K562 (cell line): ENCODE measurements around the gene ACTL10. TPM values are rescaled to one million over a fixed set of nuclear protein-coding genes. Genes with fewer than 3 reads are reported as not detected.

Experiments
- ATAC-seq: fragments of 200-7000 bp; cut with Tn5 transposase; 3 replicates; pipeline ENCODE4 v1.9.1; 2020; ENCODE audit warnings: moderate library complexity
- BruUV-seq: library from RNA; stranded (reverse); fragments of 400-500 nt; replicated peaks from 2 replicates; lab custom pipeline; 2021; lab: Mats Ljungman, UMichigan
- CTCF ChIA-PET: fragments of 300-600 bp; formaldehyde crosslinking; extraction: SDS; loops from one replicate; lab custom pipeline; 2021; ENCODE audit warnings: low intra/inter-chr PET ratio; lab: Yijun Ruan, JAX
- POLR2A ChIA-PET: fragments of 300-600, 350-650 bp; sonication (Branson Sonifier 250); formaldehyde crosslinking; extraction: SDS; loops from one replicate; lab custom pipeline; 2021; ENCODE audit warnings: antibody characterized with exemption, inconsistent platforms; lab: Yijun Ruan, JAX
- DNase-seq, 4 experiments: peaks; one replicate each; pipeline versions ENCODE4 v3.0.0 to v3.0.0-alpha.2; 2011 to 2018; ENCODE audit warnings: low spot score in 3 of 4, mixed read lengths in 3 of 4; ENCODE audit errors: extremely low read depth in 1 of 4
- FAIRE-seq: peaks from 2 replicates; lab custom pipeline; 2011; peaks lifted over from hg19 to GRCh38; lab: Jason Lieb, UNC
- H2AFZ ChIP-seq: 2 replicates; pipeline ENCODE4 v1.6.0; 2011; ENCODE audit warnings: low read depth, low read length, control low read depth, inconsistent platforms
- H3K27ac ChIP-seq: fragments of 200-600 bp; 3 replicates; pipeline ENCODE4 v1.8.0; 2011; ENCODE audit warnings: low read depth, mild to moderate bottlenecking, control low read depth, inconsistent platforms, low read length, moderate library complexity, mixed read lengths; ENCODE audit errors: extremely low read depth
- H3K27me3 ChIP-seq, 2 experiments: fragments of 300-600 bp in 1 of 2; 2 replicates in 1 of 2; 3 replicates in 1 of 2; pipeline versions ENCODE4 v1.6.0 to v1.8.0; 2011; ENCODE audit warnings: inconsistent platforms in 2 of 2, low read length in 2 of 2, mild to moderate bottlenecking in 1 of 2, mixed read lengths in 1 of 2, moderate library complexity in 1 of 2; ENCODE audit not compliant: control insufficient read depth in 2 of 2, insufficient read depth in 2 of 2
- H3K36me3 ChIP-seq: fragments of 300-600 bp; 3 replicates; pipeline ENCODE4 v1.8.0; 2011; ENCODE audit warnings: mild to moderate bottlenecking, low read length, inconsistent platforms; ENCODE audit not compliant: control insufficient read depth, insufficient read depth
- H3K4me1 ChIP-seq, 2 experiments: fragments of 200-600 bp in 1 of 2; replicated peaks in 1 of 2; 2 replicates in 1 of 2; 3 replicates in 1 of 2; pipeline versions ENCODE4 v1.5.1 to v1.8.0; 2011; ENCODE audit warnings: inconsistent platforms in 2 of 2, low read length in 2 of 2, mild to moderate bottlenecking in 1 of 2, mixed read lengths in 1 of 2, moderate library complexity in 1 of 2; ENCODE audit not compliant: control insufficient read depth in 2 of 2, insufficient read depth in 2 of 2
- H3K4me2 ChIP-seq: 2 replicates; pipeline ENCODE4 v1.6.1; 2011; ENCODE audit warnings: low read length, control low read depth, inconsistent platforms, mixed read lengths; ENCODE audit not compliant: insufficient read depth
- H3K4me3 ChIP-seq: fragments of 200-600 bp; sonication (generic), shearing (Covaris generic); 2 replicates; pipeline ENCODE4 v1.5.1; 2016; ENCODE audit warnings: control low read depth, inconsistent platforms
- H3K79me2 ChIP-seq: fragments of 200-600 bp; 3 replicates; pipeline ENCODE4 v1.8.0; 2011; ENCODE audit warnings: low read length, inconsistent platforms; ENCODE audit not compliant: control insufficient read depth, insufficient read depth
- H3K9ac ChIP-seq, 2 experiments: 2 replicates each; pipeline versions ENCODE4 v1.6.0 to v1.6.1; 2011; ENCODE audit warnings: low read depth in 2 of 2, low read length in 2 of 2, control low read depth in 1 of 2, inconsistent platforms in 1 of 2, mild to moderate bottlenecking in 1 of 2, mixed read lengths in 1 of 2; ENCODE audit not compliant: insufficient read depth in 1 of 2
- H3K9me1 ChIP-seq: one replicate; pipeline ENCODE4 v1.6.0; 2011; ENCODE audit warnings: inconsistent platforms, mild to moderate bottlenecking, low read length, moderate library complexity; ENCODE audit not compliant: control insufficient read depth, insufficient read depth
- H3K9me3 ChIP-seq: replicated peaks from 2 replicates; pipeline ENCODE4 v1.5.1; 2011; ENCODE audit warnings: low read depth, low read length, inconsistent platforms; ENCODE audit not compliant: control insufficient read depth, insufficient read depth
- H4K20me1 ChIP-seq: replicated peaks from 2 replicates; pipeline ENCODE4 v1.6.1; 2011; ENCODE audit warnings: low read length, inconsistent platforms, mixed read lengths; ENCODE audit not compliant: control insufficient read depth, insufficient read depth
- E2F3 ChIP-seq: fragments of 250-450 bp; sonication (Bioruptor Pico); IDR thresholded peaks from 2 replicates; pipeline ENCODE4 v1.4.0; 2020; ENCODE audit warnings: mild to moderate bottlenecking
- ETV5 ChIP-seq: sonication (generic); formaldehyde crosslinking; IDR thresholded peaks from 2 replicates; pipeline ENCODE4 v1.4.0; 2020; ENCODE audit warnings: low read depth, mild to moderate bottlenecking, missing genetic modification reagents
- NCOA4 ChIP-seq: fragments of 450-650 bp; IDR thresholded peaks from 2 replicates; pipeline ENCODE4 v1.6.1; 2018; ENCODE audit warnings: mild to moderate bottlenecking; ENCODE audit not compliant: partially characterized antibody
- POLR2AphosphoS5 ChIP-seq: IDR thresholded peaks from 2 replicates; pipeline ENCODE4 v1.6.1; 2011; ENCODE audit warnings: mild to moderate bottlenecking, low read depth, low read length, moderate library complexity; ENCODE audit not compliant: control insufficient read depth, insufficient read depth
- SPI1 ChIP-seq: IDR thresholded peaks from 2 replicates; pipeline ENCODE4 v1.6.1; 2011; ENCODE audit warnings: low read depth, low read length, control low read depth, borderline replicate concordance
- TCF3 ChIP-seq: sonication (generic); formaldehyde crosslinking; IDR thresholded peaks from 2 replicates; pipeline ENCODE4 v1.4.0; 2020; ENCODE audit warnings: mild to moderate bottlenecking, missing genetic modification reagents
- TEAD1 ChIP-seq, 2 experiments: fragments of 450-650 bp in 1 of 2; sonication (generic) in 1 of 2; formaldehyde crosslinking; IDR thresholded peaks; 2 replicates each; pipeline versions ENCODE4 v1.4.0 to v1.8.0; 2020 to 2022; ENCODE audit warnings: mild to moderate bottlenecking in 2 of 2, missing genetic modification reagents in 1 of 2
- WHSC1 ChIP-seq: IDR thresholded peaks from one replicate; pipeline ENCODE4 v1.6.1; 2012; ENCODE audit warnings: low read length, control low read depth, inconsistent platforms
- ZBTB7A ChIP-seq: IDR thresholded peaks from 2 replicates; pipeline ENCODE4 v1.6.1; 2011; ENCODE audit warnings: low read depth, mild to moderate bottlenecking, low read length, moderate library complexity, borderline replicate concordance; ENCODE audit not compliant: control insufficient read depth
- ZNF263 ChIP-seq: sonication (generic); formaldehyde crosslinking; IDR thresholded peaks from 2 replicates; pipeline ENCODE4 v1.8.0; 2022; ENCODE audit warnings: mild to moderate bottlenecking, missing genetic modification reagents, borderline replicate concordance
- ZNF586 ChIP-seq: fragments of 450-650 bp; formaldehyde crosslinking; conservative IDR thresholded peaks from 2 replicates; pipeline ENCODE4 v1.4.0; 2020; ENCODE audit warnings: mild to moderate bottlenecking, moderate library complexity
- WGBS: fragments of 100-300 bp; shearing (Covaris generic); methylation state at CpG from one replicate; pipeline ENCODE4 v1.1.6; 2016; ENCODE audit warnings: low coverage, mixed read lengths; ENCODE audit not compliant: insufficient coverage; ENCODE audit errors: missing lambda C conversion rate; 5-methylcytosine and 5-hydroxymethylcytosine counted together
- in situ Hi-C: fragments of 300-500 bp; cut with MboI; formaldehyde crosslinking; loops from 4 replicates; pipeline ENCODE4 v1.15.0; 2018; ENCODE audit warnings: inconsistent platforms, mixed read lengths
- intact Hi-C: fragments of 100-400 bp; cut with micrococcal nuclease; formaldehyde crosslinking; loops from 2 replicates; pipeline ENCODE4 v1.14.2; 2022
- polyA plus RNA-seq, 8 experiments: library from polyadenylated mRNA; depleted of rRNA in 4 of 8; stranded (reverse) in 5 of 8; unstranded in 3 of 8; fragments of >200 nt; fragmentation: Nextera tagmentation in 2 of 8; fragmentation: Illumina TruSeq in 1 of 8; extraction: Ambion mirVana in 2 of 8; extraction: Trizol in 1 of 8; gene quantifications; 2 replicates each; pipeline versions ENCODE4 v1.2.1 to v1.2.3, GENCODE V29; 2011 to 2014; ENCODE audit warnings: inconsistent platforms in 1 of 8, missing spikeins in 1 of 8
- total RNA-seq, 7 experiments: library from RNA; depleted of rRNA in 6 of 7; stranded (reverse); fragments of >200 nt in 6 of 7; fragmentation: Illumina TruSeq in 2 of 7; extraction: Trizol in 2 of 7; gene quantifications; 2 replicates each; pipeline versions ENCODE4 v1.2.1 to v1.2.3, GENCODE V29; 2011 to 2021; ENCODE audit warnings: low replicate concordance in 1 of 7
- TF ChIP-seq, protein P1 (sequence below), 2 experiments: IDR thresholded peaks; 2 replicates each; pipeline ENCODE4 v1.6.1; 2012; ENCODE audit warnings: improper control_type of control experiment in 2 of 2, low read depth in 2 of 2, low read length in 2 of 2, borderline replicate concordance in 1 of 2
- TF ChIP-seq, protein P2 (sequence below): sonication (generic); formaldehyde crosslinking; IDR thresholded peaks from 2 replicates; pipeline ENCODE4 v1.8.0; 2022; ENCODE audit warnings: mild to moderate bottlenecking, missing genetic modification reagents
- TF ChIP-seq, protein P3 (sequence below), 2 experiments: IDR thresholded peaks; 2 replicates each; pipeline ENCODE4 v1.6.1; 2011; ENCODE audit warnings: borderline replicate concordance in 1 of 2, control low read depth in 1 of 2, low read depth in 1 of 2, low read length in 1 of 2, mild to moderate bottlenecking in 1 of 2, mixed read lengths in 1 of 2, moderate library complexity in 1 of 2; ENCODE audit not compliant: insufficient read depth in 1 of 2, insufficient read length in 1 of 2, poor library complexity in 1 of 2, severe bottlenecking in 1 of 2; ENCODE audit errors: extremely low read depth in 1 of 2

Gene ACTL10
- total and polyA plus RNA-seq, 9 of the 15 experiments (the other 6 are each of a cell fraction or from before 2014, with no cell fraction given): 0.07 to 0.14 TPM; not detected in 7

DNA sequence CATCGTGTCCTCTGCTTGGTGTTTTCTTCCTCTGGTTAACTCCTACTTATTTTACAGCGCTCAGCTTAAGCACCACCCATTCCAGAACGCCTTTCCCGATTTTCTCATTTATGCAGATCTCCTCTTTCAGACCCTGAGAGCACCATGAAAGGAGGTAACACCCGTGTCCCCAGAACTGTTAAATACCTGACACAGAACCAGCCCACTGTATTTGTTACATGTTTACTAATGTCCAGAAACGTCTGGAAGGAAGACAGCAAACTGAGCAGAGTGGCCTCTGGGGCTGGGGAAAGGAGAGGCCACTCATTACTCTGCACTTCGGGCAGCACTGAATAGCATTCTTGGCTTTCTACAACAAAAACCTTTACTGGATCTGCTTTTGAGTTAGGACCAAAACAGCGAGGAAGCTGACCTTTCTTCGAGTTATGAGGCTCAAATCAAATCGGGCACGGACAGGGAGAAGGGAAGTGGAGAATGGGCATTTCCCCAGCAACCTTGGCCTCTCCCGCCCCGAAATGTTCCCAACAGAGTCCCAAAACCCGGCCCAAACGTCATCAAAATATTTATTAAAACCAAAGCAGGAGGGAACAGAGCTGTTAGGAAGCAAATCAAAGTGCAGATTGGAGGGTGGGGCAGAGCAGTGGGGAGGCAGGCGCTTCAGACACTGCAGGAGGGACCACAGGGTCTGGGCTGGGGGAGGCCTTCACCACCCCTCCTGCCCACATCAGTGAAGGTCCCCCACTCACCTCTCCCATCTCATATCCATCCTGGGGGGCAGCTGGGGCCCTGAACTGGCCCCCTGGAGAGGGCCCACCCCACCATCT is 8.6 kb downstream of the ACTL10 start:
- Histone ChIP-seq H3K4me1 (peaks cover 17 to 56% of the 10 kb centered on the region in 2 experiments), H3K36me3 (peaks cover 65% of the 10 kb centered on the region), H3K4me3 (no peak overlapping the region), H3K27ac (no peak overlapping the region), H4K20me1 (peaks cover 8% of the 10 kb centered on the region; the same call in 1 of the 2 replicates), H3K4me2 (peak overlapping the region; percentile 76), H3K27me3 (no peaks in the 10 kb centered on the region), H3K79me2 (peaks cover 34% of the 10 kb centered on the region), H3K9ac (peak overlapping the region; percentile 61 to 99; a peak in 3 of 4 replicates), H2AFZ (peak overlapping the region; percentile 93), H3K9me1 (peaks cover 5% of the 10 kb centered on the region), H3K9me3 (no peaks in the 10 kb centered on the region)
- intact Hi-C loops (no loop called here), in situ Hi-C loops (no loop called here)
- ChIA-PET POLR2A (interaction anchor here (0.6 to 2.5 kb wide), 4 partner anchors 9 to 21 kb away, joined by 3 to 15 read pairs (median 5); partner anchors contain the start of gene ACTL10), CTCF (no interaction called here)
- peak in 1 of 4 experiments; percentile 6 for DNase-seq
- TF ChIP-seq E2F3 (CRISPR knock-in tag) (no peak), ZNF263 (CRISPR knock-in tag) (no peak), TEAD1 (CRISPR knock-in tag; IDR thresholded peaks at IDR 0.05) (no peak), NCOA4 (no peak), ZBTB7A (no peak), ETV5 (CRISPR knock-in tag) (peak; percentile 4; the same call in 1 of the 2 replicates), TCF3 (CRISPR knock-in tag) (0 out of 2 replicates have a peak, but pooled peaks have one; percentile 3), ZNF586 (CRISPR knock-in tag) (no peak), POLR2AphosphoS5 (0 out of 2 replicates have a peak, but pooled peaks have one; percentile 3), WHSC1 (no peak), SPI1 (0 out of 2 replicates have a peak, but pooled peaks have one; percentile 9)
- TF ChIP-seq, protein P1, sequence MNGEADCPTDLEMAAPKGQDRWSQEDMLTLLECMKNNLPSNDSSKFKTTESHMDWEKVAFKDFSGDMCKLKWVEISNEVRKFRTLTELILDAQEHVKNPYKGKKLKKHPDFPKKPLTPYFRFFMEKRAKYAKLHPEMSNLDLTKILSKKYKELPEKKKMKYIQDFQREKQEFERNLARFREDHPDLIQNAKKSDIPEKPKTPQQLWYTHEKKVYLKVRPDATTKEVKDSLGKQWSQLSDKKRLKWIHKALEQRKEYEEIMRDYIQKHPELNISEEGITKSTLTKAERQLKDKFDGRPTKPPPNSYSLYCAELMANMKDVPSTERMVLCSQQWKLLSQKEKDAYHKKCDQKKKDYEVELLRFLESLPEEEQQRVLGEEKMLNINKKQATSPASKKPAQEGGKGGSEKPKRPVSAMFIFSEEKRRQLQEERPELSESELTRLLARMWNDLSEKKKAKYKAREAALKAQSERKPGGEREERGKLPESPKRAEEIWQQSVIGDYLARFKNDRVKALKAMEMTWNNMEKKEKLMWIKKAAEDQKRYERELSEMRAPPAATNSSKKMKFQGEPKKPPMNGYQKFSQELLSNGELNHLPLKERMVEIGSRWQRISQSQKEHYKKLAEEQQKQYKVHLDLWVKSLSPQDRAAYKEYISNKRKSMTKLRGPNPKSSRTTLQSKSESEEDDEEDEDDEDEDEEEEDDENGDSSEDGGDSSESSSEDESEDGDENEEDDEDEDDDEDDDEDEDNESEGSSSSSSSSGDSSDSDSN (IDR thresholded peaks at IDR 0.05; ENCODE audit: borderline replicate concordance in 1 of 2, low read depth in 2 of 2, low read length in 2 of 2): no peak
- TF ChIP-seq, protein P2, sequence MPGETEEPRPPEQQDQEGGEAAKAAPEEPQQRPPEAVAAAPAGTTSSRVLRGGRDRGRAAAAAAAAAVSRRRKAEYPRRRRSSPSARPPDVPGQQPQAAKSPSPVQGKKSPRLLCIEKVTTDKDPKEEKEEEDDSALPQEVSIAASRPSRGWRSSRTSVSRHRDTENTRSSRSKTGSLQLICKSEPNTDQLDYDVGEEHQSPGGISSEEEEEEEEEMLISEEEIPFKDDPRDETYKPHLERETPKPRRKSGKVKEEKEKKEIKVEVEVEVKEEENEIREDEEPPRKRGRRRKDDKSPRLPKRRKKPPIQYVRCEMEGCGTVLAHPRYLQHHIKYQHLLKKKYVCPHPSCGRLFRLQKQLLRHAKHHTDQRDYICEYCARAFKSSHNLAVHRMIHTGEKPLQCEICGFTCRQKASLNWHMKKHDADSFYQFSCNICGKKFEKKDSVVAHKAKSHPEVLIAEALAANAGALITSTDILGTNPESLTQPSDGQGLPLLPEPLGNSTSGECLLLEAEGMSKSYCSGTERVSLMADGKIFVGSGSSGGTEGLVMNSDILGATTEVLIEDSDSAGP: no peak
- TF ChIP-seq, protein P3, sequence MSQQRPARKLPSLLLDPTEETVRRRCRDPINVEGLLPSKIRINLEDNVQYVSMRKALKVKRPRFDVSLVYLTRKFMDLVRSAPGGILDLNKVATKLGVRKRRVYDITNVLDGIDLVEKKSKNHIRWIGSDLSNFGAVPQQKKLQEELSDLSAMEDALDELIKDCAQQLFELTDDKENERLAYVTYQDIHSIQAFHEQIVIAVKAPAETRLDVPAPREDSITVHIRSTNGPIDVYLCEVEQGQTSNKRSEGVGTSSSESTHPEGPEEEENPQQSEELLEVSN (IDR thresholded peaks at IDR 0.05; ENCODE audit: borderline replicate concordance in 1 of 2, extremely low read depth in 1 of 2, insufficient read depth in 1 of 2, insufficient read length in 1 of 2, low read depth in 1 of 2, low read length in 1 of 2, poor library complexity in 1 of 2, severe bottlenecking in 1 of 2): no peak
- no peak for ATAC-seq
- no TSS peak for BruUV-seq
- WGBS: 60% methylated on average over 16 of the region's 16 CpGs
- FAIRE-seq: peak; percentile 86
